NCI-H345 treated with DMSO at 0.1 percent for 48 hours (cell line): ENCODE data around the gene MRPL18.
"Not testable (repeated sequence)": the region's sequence is repeated elsewhere in the genome, so short reads cannot be mapped to it uniquely, and the experiment has no call there.

Source experiments
- DNase-seq: peaks from one replicate; lab custom pipeline; 2025; ENCODE audit not compliant: unreplicated experiment; lab: John Stamatoyannopoulos, UW

MRPL18 gene

GRCh38 chr6:159790149-159790955 is at the start of gene MRPL18:
MRPL18 (plus strand) TSS chr6:159790467; CDS start chr6:159790588, 121 bp downstream.
- DNase-seq, result peak; percentile 90

GRCh38 chr6:159742165-159742564 is 48.1 kb upstream of the MRPL18 start:
- no peak for DNase-seq

GRCh38 chr6:159745081-159745480 is 45.2 kb upstream of the MRPL18 start:
- DNase-seq, result no peak

GRCh38 chr6:159746759-159747158 is 43.5 kb upstream of the MRPL18 start:
- DNase-seq, result no peak

- DNase-seq, result not testable (repeated sequence)
These were observed 42.1 kb upstream of the MRPL18 start for GRCh38 chr6:159748127-159748526.

DNA sequence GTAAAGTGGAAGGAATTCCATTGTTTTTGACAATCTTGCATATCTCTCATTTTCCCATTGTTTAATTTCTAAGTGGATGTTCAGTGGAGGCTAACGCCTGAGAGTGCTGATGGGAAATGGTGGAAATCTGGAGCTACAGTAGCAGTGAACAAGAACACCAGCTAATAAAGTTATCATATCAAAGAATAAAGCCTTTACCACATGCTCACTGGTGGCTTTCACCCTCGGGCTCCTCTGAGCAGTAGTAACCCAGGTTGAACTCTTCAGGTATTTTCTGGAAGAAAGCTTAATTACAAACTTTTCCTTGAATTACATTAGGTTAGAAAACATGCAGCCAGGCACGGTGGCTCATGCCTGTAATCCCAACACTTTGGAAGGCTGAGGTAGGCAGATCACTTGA is 38.8 kb upstream of the MRPL18 start:
- DNase-seq, result no peak

GRCh38 chr6:159753081-159753872 is 37.0 kb upstream of the MRPL18 start:
- no peak for DNase-seq

DNA sequence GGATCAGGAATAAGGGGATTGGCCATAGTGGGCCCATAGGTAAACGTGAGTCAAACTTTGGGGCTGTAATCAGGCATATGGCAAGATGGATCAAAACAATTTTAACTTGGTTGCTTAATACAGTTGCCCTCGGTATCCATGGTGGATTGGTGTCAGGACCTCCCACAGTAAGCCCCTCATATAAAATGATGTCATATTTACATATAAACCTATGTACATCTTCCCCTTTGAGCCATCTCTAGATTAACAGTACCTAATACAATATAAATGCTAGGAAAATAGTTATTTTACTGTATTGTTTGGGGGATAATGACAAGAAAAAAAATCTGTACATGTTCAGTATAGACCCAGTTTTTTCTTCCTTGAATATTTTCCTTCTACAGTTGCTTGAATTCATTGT is 35.9 kb upstream of the MRPL18 start:
- DNase-seq, result no peak

- no peak for DNase-seq
These were observed 35.0 kb upstream of the MRPL18 start for GRCh38 chr6:159754959-159755914.

- DNase-seq, result peak; percentile 29
These were observed 33.8 kb upstream of the MRPL18 start for GRCh38 chr6:159756508-159756907.

GRCh38 chr6:159758031-159759001 is 32.0 kb upstream of the MRPL18 start:
- DNase-seq, result no peak

DNA sequence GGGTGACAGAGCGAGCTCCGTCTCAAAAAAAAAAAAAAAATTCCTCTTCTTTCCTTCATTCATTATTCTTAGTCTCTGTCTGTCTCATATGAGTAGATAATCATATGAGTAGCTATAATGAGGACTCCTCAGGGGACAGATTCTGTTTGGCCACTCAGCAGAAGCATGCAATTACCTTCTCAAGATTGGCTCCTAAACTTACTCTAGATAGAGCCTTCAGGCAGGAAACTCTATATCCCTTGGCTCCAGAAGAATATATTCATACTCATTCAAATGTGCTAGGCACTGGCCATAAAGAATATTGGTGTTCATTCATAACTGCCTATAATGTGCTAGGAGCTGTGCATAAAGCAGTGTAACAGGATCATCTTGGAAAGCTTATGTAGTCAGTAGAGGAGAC is 30.6 kb upstream of the MRPL18 start:
- DNase-seq, result no peak

- no peak for DNase-seq
These were observed 29.6 kb upstream of the MRPL18 start for GRCh38 chr6:159760602-159761057.

DNA sequence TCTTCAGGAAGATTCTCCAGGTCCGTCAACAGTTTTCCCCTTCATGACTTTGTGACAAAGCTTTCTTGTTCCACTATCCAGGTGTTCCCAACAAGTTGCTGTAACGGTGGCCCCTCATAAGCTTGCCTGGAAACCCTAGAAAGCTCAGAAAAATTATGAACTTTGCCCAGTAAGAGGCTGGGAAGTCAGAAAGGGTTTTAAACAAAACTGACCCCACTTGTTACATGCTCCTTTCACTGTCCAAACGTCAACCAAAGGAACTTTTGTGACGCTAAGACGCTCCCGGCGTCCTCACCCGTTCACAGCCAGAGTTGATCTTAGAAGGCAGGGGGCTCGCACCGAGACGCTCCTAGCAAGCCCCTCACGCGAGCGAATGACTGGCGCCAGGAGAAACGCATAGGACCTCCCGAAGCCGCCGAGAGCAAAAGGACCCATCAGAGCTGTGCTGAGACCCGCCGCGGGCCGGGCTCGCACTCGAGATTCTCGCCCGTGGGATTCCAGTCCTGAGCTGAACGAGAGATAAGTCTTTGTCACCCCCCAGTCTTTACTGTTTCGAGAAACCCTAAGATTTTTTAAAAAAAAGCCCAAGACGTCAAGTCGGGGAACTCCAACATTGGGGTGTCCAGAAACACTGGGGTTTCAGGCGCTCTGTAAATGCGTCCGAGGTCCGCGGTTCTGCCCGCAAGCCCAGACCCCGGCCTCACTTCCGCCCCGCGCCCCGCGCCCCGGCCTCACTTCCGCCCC is 29.0 kb upstream of the MRPL18 start:
- DNase-seq, result no peak

GRCh38 chr6:159761873-159762680 is 28.2 kb upstream of the MRPL18 start, which contains the start of gene ACAT2:
ACAT2 (plus strand) TSS chr6:159762045; CDS start chr6:159762088, 43 bp downstream.
- DNase-seq, result peak; percentile 95

DNA sequence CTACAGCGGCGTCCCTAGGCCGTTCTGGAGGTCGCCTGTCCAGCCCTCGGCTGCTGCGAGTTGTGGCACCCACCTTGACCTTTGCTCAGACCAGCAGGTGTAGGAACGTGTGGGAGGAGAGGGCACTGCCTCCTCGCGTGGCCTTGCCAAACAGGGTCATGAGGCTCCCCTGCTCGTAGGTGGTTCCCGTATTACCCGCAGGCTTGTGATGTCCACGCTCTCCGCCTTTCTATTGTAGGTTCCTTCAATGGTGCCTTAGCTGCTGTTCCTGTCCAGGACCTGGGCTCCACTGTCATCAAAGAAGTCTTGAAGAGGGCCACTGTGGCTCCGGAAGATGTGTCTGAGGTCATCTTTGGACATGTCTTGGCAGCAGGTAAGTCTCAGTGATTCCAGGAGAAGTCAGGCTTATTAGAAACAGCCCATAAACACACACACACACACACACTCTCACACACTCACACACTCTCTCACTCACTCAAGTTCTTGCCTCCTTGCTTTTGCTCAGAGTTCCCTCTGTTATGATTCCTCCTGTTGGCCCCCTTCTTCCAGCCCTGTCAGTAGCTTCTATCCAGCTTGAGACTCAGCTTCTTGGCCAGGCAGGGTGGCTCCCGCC is 27.5 kb upstream of the MRPL18 start:
- no peak for DNase-seq

- no peak for DNase-seq
These were observed 23.4 kb upstream of the MRPL18 start for GRCh38 chr6:159766906-159767305.

- no peak for DNase-seq
These were observed 20.8 kb upstream of the MRPL18 start for GRCh38 chr6:159769470-159769869.
